K562 (cell line): ENCODE results near the gene NPR2. TPM values are rescaled to one million over a fixed set of nuclear protein-coding genes. Genes with fewer than 3 reads are reported as not detected.

ENCODE experiments used
- ATAC-seq: fragments of 200-7000 bp; cut with Tn5 transposase; 3 replicates; pipeline ENCODE4 v1.9.1; 2020; ENCODE audit warnings: moderate library complexity
- BruUV-seq: library from RNA; stranded (reverse); fragments of 400-500 nt; replicated peaks from 2 replicates; lab custom pipeline; 2021; lab: Mats Ljungman, UMichigan
- CTCF ChIA-PET: fragments of 300-600 bp; formaldehyde crosslinking; extraction: SDS; loops from one replicate; lab custom pipeline; 2021; ENCODE audit warnings: low intra/inter-chr PET ratio; lab: Yijun Ruan, JAX
- POLR2A ChIA-PET: fragments of 300-600, 350-650 bp; sonication (Branson Sonifier 250); formaldehyde crosslinking; extraction: SDS; loops from one replicate; lab custom pipeline; 2021; ENCODE audit warnings: antibody characterized with exemption, inconsistent platforms; lab: Yijun Ruan, JAX
- DNase-seq, 4 experiments: peaks; one replicate each; pipeline versions ENCODE4 v3.0.0 to v3.0.0-alpha.2; 2011 to 2018; ENCODE audit warnings: low spot score in 3 of 4, mixed read lengths in 3 of 4; ENCODE audit errors: extremely low read depth in 1 of 4
- FAIRE-seq: peaks from 2 replicates; lab custom pipeline; 2011; peaks lifted over from hg19 to GRCh38; lab: Jason Lieb, UNC
- H2AFZ ChIP-seq: 2 replicates; pipeline ENCODE4 v1.6.0; 2011; ENCODE audit warnings: low read depth, low read length, control low read depth, inconsistent platforms
- H3K27ac ChIP-seq: fragments of 200-600 bp; 3 replicates; pipeline ENCODE4 v1.8.0; 2011; ENCODE audit warnings: low read depth, mild to moderate bottlenecking, control low read depth, inconsistent platforms, low read length, moderate library complexity, mixed read lengths; ENCODE audit errors: extremely low read depth
- H3K27me3 ChIP-seq, 2 experiments: fragments of 300-600 bp in 1 of 2; 2 replicates in 1 of 2; 3 replicates in 1 of 2; pipeline versions ENCODE4 v1.6.0 to v1.8.0; 2011; ENCODE audit warnings: inconsistent platforms in 2 of 2, low read length in 2 of 2, mild to moderate bottlenecking in 1 of 2, mixed read lengths in 1 of 2, moderate library complexity in 1 of 2; ENCODE audit not compliant: control insufficient read depth in 2 of 2, insufficient read depth in 2 of 2
- H3K36me3 ChIP-seq: fragments of 300-600 bp; 3 replicates; pipeline ENCODE4 v1.8.0; 2011; ENCODE audit warnings: mild to moderate bottlenecking, low read length, inconsistent platforms; ENCODE audit not compliant: control insufficient read depth, insufficient read depth
- H3K4me1 ChIP-seq, 2 experiments: fragments of 200-600 bp in 1 of 2; replicated peaks in 1 of 2; 2 replicates in 1 of 2; 3 replicates in 1 of 2; pipeline versions ENCODE4 v1.5.1 to v1.8.0; 2011; ENCODE audit warnings: inconsistent platforms in 2 of 2, low read length in 2 of 2, mild to moderate bottlenecking in 1 of 2, mixed read lengths in 1 of 2, moderate library complexity in 1 of 2; ENCODE audit not compliant: control insufficient read depth in 2 of 2, insufficient read depth in 2 of 2
- H3K4me2 ChIP-seq: 2 replicates; pipeline ENCODE4 v1.6.1; 2011; ENCODE audit warnings: low read length, control low read depth, inconsistent platforms, mixed read lengths; ENCODE audit not compliant: insufficient read depth
- H3K4me3 ChIP-seq: fragments of 200-600 bp; sonication (generic), shearing (Covaris generic); 2 replicates; pipeline ENCODE4 v1.5.1; 2016; ENCODE audit warnings: control low read depth, inconsistent platforms
- H3K79me2 ChIP-seq: fragments of 200-600 bp; 3 replicates; pipeline ENCODE4 v1.8.0; 2011; ENCODE audit warnings: low read length, inconsistent platforms; ENCODE audit not compliant: control insufficient read depth, insufficient read depth
- H3K9ac ChIP-seq, 2 experiments: 2 replicates each; pipeline versions ENCODE4 v1.6.0 to v1.6.1; 2011; ENCODE audit warnings: low read depth in 2 of 2, low read length in 2 of 2, control low read depth in 1 of 2, inconsistent platforms in 1 of 2, mild to moderate bottlenecking in 1 of 2, mixed read lengths in 1 of 2; ENCODE audit not compliant: insufficient read depth in 1 of 2
- H3K9me1 ChIP-seq: one replicate; pipeline ENCODE4 v1.6.0; 2011; ENCODE audit warnings: inconsistent platforms, mild to moderate bottlenecking, low read length, moderate library complexity; ENCODE audit not compliant: control insufficient read depth, insufficient read depth
- H3K9me3 ChIP-seq: replicated peaks from 2 replicates; pipeline ENCODE4 v1.5.1; 2011; ENCODE audit warnings: low read depth, low read length, inconsistent platforms; ENCODE audit not compliant: control insufficient read depth, insufficient read depth
- H4K20me1 ChIP-seq: replicated peaks from 2 replicates; pipeline ENCODE4 v1.6.1; 2011; ENCODE audit warnings: low read length, inconsistent platforms, mixed read lengths; ENCODE audit not compliant: control insufficient read depth, insufficient read depth
- CEBPB ChIP-seq: fragments of 450-650 bp; IDR thresholded peaks from 2 replicates; pipeline ENCODE4 v1.6.1; 2016; ENCODE audit warnings: missing genetic modification characterization, missing compliant biosample characterization
- CEBPG ChIP-seq, 3 experiments: fragments of 200-800 bp in 1 of 3; sonication (Bioruptor generic) in 1 of 3; sonication (generic) in 1 of 3; formaldehyde crosslinking in 1 of 3; IDR thresholded peaks in 2 of 3; conservative IDR thresholded peaks in 1 of 3; 2 replicates each; pipeline versions ENCODE4 v1.6.1 to v1.8.0; 2016 to 2022; ENCODE audit warnings: missing compliant biosample characterization in 2 of 3, missing genetic modification characterization in 2 of 3, mild to moderate bottlenecking in 1 of 3, missing genetic modification reagents in 1 of 3
- RAD21 ChIP-seq, 2 experiments: fragments of 250-450 bp in 1 of 2; fragments of 450-650 bp in 1 of 2; sonication (Bioruptor Pico) in 1 of 2; formaldehyde crosslinking in 1 of 2; IDR thresholded peaks in 1 of 2; conservative IDR thresholded peaks in 1 of 2; 2 replicates each; pipeline versions ENCODE4 v1.4.0 to v1.8.0; 2020 to 2022; ENCODE audit warnings: mild to moderate bottlenecking in 2 of 2, moderate library complexity in 1 of 2
- SLC30A9 ChIP-seq: fragments of 250-450 bp; sonication (Bioruptor Pico); IDR thresholded peaks from 2 replicates; pipeline ENCODE4 v1.8.0; 2022; ENCODE audit warnings: mild to moderate bottlenecking, moderate library complexity
- TAL1 ChIP-seq: fragments of 450-650 bp; IDR thresholded peaks from 2 replicates; pipeline ENCODE4 v1.6.1; 2016; ENCODE audit warnings: mild to moderate bottlenecking
- ZFP30 ChIP-seq: fragments of 250-450 bp; sonication (Bioruptor Pico); IDR thresholded peaks from 2 replicates; pipeline ENCODE4 v1.8.0; 2022; ENCODE audit warnings: moderate library complexity, mild to moderate bottlenecking, inconsistent platforms, borderline replicate concordance
- WGBS: fragments of 100-300 bp; shearing (Covaris generic); methylation state at CpG from one replicate; pipeline ENCODE4 v1.1.6; 2016; ENCODE audit warnings: low coverage, mixed read lengths; ENCODE audit not compliant: insufficient coverage; ENCODE audit errors: missing lambda C conversion rate; 5-methylcytosine and 5-hydroxymethylcytosine counted together
- in situ Hi-C: fragments of 300-500 bp; cut with MboI; formaldehyde crosslinking; loops from 4 replicates; pipeline ENCODE4 v1.15.0; 2018; ENCODE audit warnings: inconsistent platforms, mixed read lengths
- intact Hi-C: fragments of 100-400 bp; cut with micrococcal nuclease; formaldehyde crosslinking; loops from 2 replicates; pipeline ENCODE4 v1.14.2; 2022
- polyA plus RNA-seq, 8 experiments: library from polyadenylated mRNA; depleted of rRNA in 4 of 8; stranded (reverse) in 5 of 8; unstranded in 3 of 8; fragments of >200 nt; fragmentation: Nextera tagmentation in 2 of 8; fragmentation: Illumina TruSeq in 1 of 8; extraction: Ambion mirVana in 2 of 8; extraction: Trizol in 1 of 8; gene quantifications; 2 replicates each; pipeline versions ENCODE4 v1.2.1 to v1.2.3, GENCODE V29; 2011 to 2014; ENCODE audit warnings: inconsistent platforms in 1 of 8, missing spikeins in 1 of 8
- total RNA-seq, 7 experiments: library from RNA; depleted of rRNA in 6 of 7; stranded (reverse); fragments of >200 nt in 6 of 7; fragmentation: Illumina TruSeq in 2 of 7; extraction: Trizol in 2 of 7; gene quantifications; 2 replicates each; pipeline versions ENCODE4 v1.2.1 to v1.2.3, GENCODE V29; 2011 to 2021; ENCODE audit warnings: low replicate concordance in 1 of 7
- TF ChIP-seq, protein P1 (sequence below): fragments of 250-450 bp; sonication (Bioruptor Pico); IDR thresholded peaks from 2 replicates; pipeline ENCODE4 v1.4.0; 2020; ENCODE audit warnings: borderline replicate concordance

The NPR2 gene
- total and polyA plus RNA-seq, 9 of the 15 experiments (the other 6 are each of a cell fraction or from before 2014, with no cell fraction given) = 2.4 to 12.9 (median 6.0) TPM

GRCh38 chr9:35771943-35772342, 19.4 kb upstream of the NPR2 start:
- no TSS peak for BruUV-seq
- Histone ChIP-seq H2AFZ (no peak overlapping the region), H4K20me1 (no peaks in the 10 kb centered on the region), H3K27ac (no peak overlapping the region), H3K27me3 (no peaks in the 10 kb centered on the region), H3K9me3 (no peaks in the 10 kb centered on the region), H3K9ac (no peak overlapping the region), H3K79me2 (peaks cover 10% of the 10 kb centered on the region), H3K4me1 (peaks cover 6 to 23% of the 10 kb centered on the region in 2 experiments; a peak in 4 of 5 replicates), H3K4me2 (no peak overlapping the region), H3K9me1 (no peaks in the 10 kb centered on the region), H3K4me3 (no peak overlapping the region), H3K36me3 (0 out of 3 replicates have a peak, but pooled peaks cover 4% of the 10 kb centered on the region)
- in situ Hi-C loops (no loop called here), intact Hi-C loops (no loop called here)
- no peak for TF ChIP-seq RAD21 (CRISPR knock-in tag; conservative IDR thresholded peaks at IDR 0.05 in 1 of 2, IDR thresholded peaks at IDR 0.05 in 1 of 2)
- TF ChIP-seq CEBPB = peak; percentile 84
- TF ChIP-seq CEBPG (CRISPR knock-in tag; IDR thresholded peaks at IDR 0.05) = no peak
- TF ChIP-seq CEBPG (tag; conservative IDR thresholded peaks at IDR 0.05 in 1 of 2, IDR thresholded peaks at IDR 0.05 in 1 of 2) = peak; percentile 50 to 80; a peak in 3 of 4 replicates
- no peak for TF ChIP-seq ZFP30
- TF ChIP-seq, protein P1, sequence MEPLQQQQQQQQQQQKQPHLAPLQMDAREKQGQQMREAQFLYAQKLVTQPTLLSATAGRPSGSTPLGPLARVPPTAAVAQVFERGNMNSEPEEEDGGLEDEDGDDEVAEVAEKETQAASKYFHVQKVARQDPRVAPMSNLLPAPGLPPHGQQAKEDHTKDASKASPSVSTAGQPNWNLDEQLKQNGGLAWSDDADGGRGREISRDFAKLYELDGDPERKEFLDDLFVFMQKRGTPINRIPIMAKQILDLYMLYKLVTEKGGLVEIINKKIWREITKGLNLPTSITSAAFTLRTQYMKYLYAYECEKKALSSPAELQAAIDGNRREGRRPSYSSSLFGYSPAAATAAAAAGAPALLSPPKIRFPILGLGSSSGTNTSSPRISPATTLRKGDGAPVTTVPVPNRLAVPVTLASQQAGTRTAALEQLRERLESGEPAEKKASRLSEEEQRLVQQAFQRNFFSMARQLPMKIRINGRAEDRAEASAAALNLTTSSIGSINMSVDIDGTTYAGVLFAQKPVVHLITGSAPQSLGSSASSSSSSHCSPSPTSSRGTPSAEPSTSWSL = no peak
- no peak for TF ChIP-seq SLC30A9 (CRISPR knock-in tag)
- TF ChIP-seq TAL1 = no peak
- ATAC-seq (no peak), FAIRE-seq (no peak), DNase-seq (no peak)
- 83% methylated on average over 3 of the region's 3 CpGs for WGBS
- ChIA-PET CTCF (no interaction called here), POLR2A (interaction anchor here (0.5 to 1.8 kb wide), 5 partner anchors 10 to 44 kb away, joined by 3 to 5 read pairs (median 3); partner anchors contain the start of genes GBA2 and RGP1)
